Stimulated activated CD4-positive, alpha-beta T cell treated with anti-CD3 and anti-CD28 coated beads, TNF-alpha, amount 100 ng/mL, for 1 hour (primary cell): Measurements from ENCODE around the gene ERC2.

Source experiments
- DNase-seq, 3 donors: peaks; one replicate each; pipeline ENCODE4 v3.0.0-alpha.2; 2020; ENCODE audit warnings: low read depth in 3 of 3, low spot score in 1 of 3

The ERC2 gene

GRCh38 chr3:56126632-56127031, 341.6 kb downstream of the ERC2 start:
- no peak for DNase-seq

- DNase-seq, result no peak
Measured at GRCh38 chr3:56125358-56126005, 342.8 kb downstream of the ERC2 start.

GRCh38 chr3:56124546-56124945, 343.7 kb downstream of the ERC2 start:
- no peak for DNase-seq

GRCh38 chr3:56123487-56123886, 344.8 kb downstream of the ERC2 start:
- DNase-seq, result no peak

GRCh38 chr3:56122911-56123310, 345.4 kb downstream of the ERC2 start:
- no peak for DNase-seq

- DNase-seq, result no peak
Measured at GRCh38 chr3:56121716-56122115, 346.6 kb downstream of the ERC2 start.

DNA sequence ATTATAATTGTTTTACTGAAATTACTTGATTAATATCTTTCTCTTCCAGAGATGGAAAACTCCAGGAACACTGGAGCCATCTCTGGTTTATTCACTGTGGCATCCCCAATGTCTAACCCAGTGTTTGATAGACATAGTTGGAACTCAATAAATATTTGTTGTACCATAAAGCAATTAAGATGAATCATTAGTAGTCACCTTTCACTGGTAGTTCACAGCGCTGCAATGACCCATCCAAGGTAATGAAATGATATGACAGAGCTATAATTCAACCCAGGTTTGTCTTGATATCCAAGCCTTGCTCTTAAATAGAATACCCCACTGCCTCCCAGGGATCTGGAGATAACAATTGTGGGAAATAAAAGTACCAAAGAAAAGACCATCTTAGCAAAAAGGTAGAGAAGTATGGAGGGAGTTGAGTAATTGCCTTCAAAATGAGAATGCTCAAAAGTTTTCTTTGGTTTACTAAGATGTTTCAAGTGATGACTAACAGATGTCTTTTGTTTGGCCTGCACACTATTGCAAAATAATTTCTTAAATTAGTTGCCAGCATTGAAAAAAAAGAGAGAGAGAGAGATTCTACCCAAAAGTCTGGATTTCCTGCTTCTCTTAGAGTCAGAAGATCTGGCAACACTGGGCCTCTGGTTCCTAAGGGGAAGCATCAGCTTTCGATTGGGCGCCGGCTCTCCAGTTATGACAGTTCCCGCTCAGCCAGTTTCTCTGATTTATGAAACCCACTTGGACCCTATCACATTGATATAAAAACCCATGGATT, 348.5 kb downstream of the ERC2 start:
- DNase-seq, result no peak

GRCh38 chr3:56118968-56119367, 349.3 kb downstream of the ERC2 start:
- DNase-seq, result no peak

DNA sequence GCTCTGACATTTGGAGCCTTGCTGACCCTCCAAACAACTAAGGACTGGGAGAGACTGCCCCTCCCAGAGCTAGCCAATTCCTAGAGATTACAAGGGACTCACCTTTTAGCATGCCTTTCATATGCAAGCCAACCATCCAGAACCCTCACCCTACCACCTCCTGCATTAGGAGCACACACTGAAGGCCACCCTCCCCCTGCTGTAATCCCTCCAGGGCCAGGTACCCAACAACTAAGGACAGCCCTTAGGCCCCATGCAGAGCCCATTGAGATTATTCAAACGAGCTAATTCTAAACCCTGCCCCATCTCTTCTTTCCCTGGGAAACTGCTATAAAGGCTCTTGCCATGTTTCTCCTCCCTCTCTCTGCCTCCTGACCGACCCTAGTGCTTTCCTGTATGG, 352.6 kb downstream of the ERC2 start:
- no peak for DNase-seq

DNA sequence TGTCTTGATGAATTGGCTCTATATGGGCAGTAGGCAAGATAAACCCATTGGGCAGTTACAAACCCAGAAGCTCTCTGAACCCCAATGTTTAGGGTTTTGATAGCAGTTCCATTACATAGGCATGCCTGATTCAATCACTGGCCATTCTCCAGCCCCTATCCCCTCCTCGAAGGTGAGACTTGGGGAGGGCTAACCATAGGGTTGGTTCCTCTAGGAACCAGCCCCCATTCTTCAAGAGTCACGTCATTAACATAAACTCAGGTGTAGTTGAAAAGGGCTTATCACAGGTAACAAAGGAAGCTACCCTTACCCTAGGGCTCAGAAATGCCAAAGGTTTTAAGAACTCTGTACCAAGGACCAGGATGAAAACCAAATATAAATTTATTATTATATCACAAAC, 353.1 kb downstream of the ERC2 start:
- DNase-seq, result no peak

DNA sequence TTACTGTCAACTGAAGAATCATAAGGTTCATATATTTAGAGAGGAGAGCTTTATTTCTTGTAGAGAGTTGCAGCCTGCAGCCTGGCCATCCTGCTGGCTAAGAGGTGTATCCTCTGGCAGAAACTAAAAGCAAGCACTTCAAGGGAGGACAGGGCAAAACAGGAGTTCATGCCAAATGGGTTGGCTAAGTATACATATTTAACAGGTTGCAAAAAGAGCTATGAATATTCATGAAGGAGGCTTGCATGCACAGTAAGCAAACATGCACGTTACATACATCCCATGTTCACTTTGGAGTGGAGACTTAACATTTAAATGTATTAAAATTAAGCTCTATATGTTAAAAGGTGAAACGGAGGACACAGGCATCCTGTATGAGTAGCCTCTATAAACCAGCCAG, 354.4 kb downstream of the ERC2 start:
- no peak for DNase-seq

DNA sequence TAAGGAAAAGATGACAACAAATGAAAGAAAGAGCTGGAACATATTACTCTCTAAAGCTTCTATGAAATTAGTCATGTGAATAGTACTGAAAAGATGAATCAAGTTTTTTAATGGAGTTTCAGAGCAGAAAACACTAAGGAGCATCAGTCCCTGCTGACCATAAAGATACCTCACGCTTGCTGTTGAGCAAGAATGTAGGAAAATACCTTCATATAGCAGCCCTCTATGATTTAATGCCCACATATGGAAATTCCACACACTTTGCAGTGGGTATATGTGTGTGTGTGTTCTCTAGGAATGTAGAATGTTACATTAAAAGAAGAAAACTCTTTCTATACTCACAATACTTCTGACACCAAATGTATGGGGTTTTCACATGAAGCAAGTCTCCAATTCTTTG, 355.0 kb downstream of the ERC2 start:
- DNase-seq, result no peak

DNA sequence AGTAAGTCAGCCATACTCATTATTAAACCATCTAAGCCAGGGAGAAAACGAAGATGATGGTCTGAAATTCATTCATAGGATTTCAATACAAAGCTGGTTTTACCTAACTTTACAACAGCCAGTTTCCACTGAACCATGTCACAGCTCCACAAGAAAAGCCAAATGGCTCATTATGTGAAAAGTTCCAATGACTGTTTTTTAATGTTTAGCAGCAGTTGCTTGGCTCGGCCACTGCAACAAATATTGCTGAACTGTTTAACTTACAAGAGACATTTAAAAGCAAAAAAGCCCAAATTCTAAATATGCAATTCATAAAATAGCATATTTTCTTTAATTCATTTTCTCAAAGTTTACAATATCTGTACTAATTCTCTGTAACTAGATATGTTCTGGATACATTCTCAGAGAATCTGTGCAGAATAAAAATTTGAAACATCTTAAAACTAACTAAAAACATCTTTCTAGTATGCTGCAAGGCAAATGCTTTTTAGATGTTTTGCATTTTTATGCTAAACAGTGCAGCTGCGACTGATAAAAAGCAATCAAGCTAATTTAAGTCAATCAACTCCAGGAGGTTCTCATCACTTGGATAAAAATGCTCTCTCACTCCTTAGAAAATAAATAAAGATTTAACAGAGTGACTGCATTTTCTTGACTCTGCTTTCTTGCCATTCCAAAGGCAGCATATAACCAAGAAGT, 356.5 kb downstream of the ERC2 start:
- DNase-seq, result no peak

DNA sequence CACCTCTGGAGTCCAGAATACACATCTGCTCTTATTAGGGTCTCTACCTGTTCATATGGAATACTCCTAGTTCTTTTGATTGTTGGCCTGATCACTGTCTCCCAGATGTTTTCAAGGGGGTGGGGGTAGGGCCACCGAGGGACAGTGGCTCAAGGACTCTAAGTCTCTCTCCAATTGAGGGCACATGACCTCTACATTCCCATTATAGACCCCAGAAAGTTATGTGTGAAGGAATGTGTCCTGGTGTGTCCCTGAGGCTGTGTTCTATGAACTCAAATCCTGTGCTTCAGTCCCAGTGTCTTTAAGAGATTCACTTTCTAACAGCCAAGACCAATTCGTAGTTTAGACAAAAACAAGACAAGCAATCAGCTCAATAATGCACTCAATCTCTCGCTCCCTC, 357.4 kb downstream of the ERC2 start:
- no peak for DNase-seq

- DNase-seq, result no peak
Measured at GRCh38 chr3:56107157-56107556, 361.1 kb downstream of the ERC2 start.

- DNase-seq, result no peak
Measured at GRCh38 chr3:56102032-56102431, 366.2 kb downstream of the ERC2 start.

DNA sequence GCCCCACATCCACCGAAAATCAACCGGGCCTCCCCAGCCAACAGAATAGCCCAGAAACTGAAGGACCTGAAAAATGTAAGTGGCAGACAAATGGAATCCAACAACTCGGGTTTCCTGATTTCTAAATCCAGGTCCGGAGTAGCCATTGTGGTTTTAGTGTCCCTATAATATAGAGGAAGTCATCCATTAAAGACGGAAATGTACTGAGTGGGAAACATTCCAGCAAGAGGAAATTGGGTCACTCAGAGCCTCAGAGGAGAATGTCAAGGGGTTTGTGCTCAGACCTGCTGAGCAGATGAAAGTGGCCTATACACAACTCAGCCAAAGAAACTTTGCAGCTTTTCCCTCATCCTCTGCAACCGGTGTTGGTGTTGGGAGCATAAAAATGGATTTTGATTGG, 366.7 kb downstream of the ERC2 start:
- DNase-seq, result no peak

DNA sequence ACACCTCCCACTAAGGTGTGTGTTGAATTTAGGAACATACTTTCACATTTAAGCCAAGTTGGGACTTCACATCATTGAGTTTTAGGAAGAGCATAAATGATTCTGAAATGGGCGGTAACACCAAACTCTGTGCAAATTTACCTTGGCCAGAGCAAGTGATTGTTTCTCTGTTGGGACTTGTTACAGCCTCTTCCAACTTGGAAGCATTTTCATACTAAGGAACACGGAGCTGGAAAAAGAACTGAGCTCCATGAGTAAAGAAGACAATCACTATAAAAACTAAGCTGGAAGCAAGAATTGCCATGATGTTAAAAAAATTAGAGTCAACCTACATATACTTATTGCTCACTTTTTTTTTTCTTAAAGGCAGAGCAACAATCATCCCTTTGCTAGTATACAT, 371.3 kb downstream of the ERC2 start:
- DNase-seq, result no peak

- no peak for DNase-seq
Measured at GRCh38 chr3:56094170-56094569, 374.1 kb downstream of the ERC2 start.

DNA sequence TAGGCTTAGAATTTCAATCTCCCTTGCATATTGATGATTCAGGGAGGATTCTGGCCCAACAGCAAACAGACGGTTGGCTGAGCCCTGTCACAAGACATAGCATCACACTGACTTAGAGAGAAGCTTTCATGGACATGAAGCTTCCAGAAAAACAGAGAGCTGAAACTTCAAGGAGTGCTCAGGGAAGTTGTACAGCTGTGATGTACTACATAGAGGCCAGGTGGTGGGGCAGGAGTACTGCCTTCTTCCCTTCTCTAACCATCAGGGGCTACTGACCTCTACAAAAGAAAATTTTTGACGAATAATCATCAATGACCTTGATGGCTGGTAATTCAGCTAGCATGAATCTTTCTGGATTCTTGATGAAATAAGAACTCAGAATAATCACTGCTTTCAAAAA, 378.5 kb downstream of the ERC2 start:
- DNase-seq, result no peak

DNA sequence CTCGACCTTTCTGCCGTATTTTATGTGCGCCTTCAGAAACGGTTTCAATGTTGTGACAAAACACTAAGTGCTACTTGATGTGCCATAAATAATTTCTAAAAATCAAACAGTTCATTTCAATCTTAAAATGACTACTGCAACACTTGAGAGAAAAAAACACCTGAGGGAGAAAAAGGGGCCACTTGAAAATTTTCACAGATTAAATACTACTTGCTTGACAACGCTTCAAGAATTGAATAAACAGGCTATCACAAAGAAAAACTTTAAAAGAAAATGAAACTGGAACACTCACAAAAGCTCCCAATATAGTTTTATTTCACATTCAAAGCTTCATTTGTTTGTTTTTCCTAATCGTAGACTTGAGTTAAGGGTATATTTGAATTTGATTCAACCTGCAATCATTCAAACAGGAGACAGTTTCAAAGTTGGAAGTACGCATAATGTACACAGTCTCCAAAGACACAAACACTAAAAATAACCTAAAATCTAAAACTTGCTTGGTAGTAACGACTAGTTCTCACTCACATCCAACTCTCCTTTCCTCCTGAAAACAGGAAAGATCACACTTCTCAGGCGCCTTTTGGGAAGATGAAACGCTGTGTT, 380.7 kb downstream of the ERC2 start:
- no peak for DNase-seq

DNA sequence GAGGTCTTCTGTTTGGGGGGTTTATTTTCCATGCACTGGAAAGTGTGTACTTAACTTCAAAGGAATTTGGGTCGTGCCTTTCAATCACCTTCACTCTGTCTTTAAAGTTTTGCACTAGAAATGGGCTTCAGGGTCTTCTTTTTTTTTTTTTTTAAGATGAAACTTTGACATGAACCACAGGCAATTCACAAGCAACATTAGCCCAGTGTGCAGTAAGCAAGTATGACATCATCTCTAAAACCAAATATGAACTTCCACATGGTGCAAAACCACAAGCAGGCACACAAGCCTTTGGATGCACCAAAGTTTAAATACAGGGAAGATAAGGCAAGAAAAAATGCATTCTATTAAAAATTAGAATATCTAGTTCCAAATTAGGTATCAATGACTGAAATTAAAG, 381.9 kb downstream of the ERC2 start:
- DNase-seq, result no peak
